Measurements from ENCODE around the gene TCFL5.

TCFL5 gene

DNA sequence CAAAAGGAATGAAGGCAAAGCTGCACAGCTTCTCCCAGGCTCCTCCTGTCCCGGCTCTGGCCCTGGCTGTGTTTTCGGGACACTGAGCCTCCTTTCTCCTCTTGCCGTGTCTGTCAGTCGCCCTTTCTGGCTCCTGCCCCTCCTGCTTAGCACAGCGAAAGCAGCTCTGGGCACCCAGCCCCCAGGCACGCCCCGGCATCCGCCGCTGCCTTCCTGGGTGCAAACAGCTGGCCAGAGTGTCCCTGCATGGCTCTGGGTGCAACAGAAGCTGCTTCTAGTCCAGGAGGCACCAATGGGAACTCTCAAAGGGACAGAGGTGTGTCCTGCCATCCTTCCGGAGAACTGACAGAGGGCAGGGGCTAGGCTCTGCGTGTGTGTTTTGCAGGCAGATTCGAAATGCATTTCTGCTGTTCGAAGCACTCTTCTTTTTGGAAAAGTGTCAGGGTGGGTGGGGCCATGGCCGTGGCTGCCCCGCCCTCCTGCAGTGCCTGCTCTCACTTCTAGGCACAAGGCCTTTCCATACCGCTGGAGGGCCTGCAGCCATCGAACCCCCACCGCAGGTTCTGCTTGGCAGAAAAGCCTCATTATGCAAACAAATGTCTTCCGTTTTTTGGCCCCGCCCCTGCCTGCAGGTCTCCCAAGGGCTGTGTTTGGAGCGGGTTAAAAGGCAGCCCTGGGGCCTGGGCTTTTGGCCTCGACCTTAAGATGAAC, 29.3 kb downstream of the TCFL5 start:
- no peak for DNase-seq

DNA sequence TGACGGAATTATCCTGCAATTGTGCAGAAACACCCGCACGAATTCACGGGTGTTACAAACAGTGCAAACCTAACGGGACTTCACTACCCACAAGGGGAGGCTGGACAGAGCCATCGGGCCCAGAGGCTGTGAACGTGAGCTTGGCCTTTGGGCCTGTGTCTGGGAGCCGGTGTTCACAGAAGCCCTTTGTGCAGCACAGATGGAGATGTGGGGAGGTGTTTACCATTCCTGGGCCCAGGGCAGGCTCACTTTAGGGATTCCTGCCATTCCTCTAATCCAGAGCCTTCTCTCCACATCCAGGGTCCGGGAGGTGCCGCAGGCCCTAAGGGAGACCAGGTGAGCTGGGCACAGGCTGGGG, 29.8 kb downstream of the TCFL5 start:
- DNase-seq: no peak

DNA sequence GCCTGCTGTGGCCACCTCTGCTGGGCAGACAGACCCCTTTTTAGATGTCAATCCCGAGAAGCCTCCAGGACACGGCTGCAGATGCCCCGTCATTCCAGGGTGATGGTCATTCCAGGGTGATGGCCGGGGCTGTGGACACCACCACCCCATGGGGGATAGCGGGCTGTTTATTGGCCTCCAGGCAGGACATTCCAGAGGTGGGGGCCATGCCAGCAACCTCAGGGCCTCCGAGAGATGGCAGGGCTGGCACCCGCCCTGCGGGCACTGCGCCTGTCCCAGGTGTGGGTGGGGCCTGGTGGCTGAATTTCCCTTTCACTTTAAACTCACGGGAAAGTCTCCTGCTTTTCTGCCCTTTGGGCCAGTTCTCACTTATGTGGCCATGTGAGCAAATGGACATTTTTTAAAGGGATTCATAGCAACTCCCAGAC, 30.2 kb downstream of the TCFL5 start:
- no peak for DNase-seq

DNA sequence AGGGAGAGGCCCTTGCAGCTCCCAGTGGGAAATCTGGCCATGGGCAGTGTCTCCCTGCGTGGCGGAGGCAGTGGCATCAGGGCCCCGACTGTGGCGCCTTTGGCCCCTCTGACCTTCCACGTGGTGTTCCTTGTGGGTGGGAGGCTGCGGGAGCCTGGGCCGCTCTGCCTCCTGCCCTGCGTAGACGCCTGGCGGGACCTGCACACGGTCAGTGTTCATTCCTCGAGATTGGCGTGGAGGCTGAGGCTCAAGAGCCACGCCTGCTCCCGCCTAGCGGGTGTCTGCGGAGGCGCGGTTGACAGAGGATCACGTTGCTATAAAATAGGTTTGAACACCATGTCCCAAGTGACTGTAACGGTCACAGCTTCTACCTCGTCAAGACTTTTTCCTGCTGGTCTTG, 30.8 kb downstream of the TCFL5 start:
- DNase-seq: no peak

DNA sequence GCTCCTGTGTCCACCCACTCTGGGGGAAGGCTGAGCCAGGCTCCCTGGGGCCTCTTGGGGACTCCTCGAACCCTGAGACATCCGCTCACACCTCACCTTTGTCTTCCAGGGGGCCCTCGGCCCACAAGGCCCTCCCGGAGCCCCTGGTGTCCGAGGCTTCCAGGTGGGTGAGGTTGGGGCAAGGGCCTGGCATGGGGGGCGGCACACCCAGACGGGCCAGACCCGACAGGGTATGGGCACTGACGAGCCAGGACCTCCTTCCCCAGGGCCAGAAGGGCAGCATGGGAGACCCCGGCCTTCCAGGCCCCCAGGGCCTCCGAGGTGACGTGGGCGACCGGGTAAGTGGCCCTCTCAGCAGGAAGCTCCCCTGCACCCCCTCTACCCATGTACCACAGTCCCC, 31.4 kb downstream of the TCFL5 start:
- no peak for DNase-seq

DNA sequence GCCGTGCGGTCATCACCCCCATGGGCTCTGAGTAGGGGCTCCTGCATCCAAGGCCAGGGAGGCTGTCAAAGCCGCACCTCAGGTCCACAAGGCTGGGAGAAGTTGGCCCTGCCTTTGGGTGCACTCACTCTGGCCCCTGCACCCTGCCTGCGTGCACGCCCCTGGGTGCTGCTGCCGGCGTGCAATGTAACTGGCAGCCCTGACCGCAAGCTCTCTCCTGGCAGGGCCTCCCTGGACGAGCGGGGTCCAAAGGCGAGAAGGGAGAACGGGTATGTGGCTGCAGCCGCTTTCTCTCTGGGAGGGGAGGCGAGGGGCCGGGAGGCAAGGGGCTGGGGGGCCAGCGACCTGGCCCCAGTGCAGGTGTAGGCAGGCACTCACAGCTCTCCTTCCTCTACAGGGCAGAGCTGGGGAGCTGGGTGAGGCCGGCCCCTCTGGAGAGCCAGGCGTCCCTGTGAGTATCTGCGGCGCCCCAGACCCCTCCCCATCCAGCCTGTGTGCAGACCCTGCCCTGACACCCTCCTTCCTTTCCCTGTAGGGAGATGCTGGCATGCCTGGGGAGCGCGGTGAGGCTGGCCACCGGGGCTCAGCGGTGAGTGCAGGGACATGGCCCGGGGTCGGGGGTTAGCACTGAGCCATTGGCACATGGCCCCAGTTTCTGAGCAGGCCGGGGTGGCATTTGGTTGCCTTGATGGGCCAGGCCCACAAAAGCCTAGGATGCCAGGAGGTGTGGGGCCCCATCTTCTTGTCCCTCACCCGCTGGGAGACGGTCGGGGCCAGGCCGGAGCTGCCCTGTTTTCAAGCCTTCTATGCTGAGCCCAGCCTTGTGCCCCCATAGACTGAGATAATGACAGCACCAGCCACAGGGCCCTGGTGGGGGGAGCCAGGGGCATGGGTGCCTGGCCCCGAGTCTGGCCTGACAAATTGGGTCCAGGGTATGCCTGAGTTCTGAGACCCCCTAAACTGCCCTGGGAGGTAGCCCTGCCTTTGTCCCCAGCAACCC, 32.1 kb downstream of the TCFL5 start:
- DNase-seq: no peak

DNA sequence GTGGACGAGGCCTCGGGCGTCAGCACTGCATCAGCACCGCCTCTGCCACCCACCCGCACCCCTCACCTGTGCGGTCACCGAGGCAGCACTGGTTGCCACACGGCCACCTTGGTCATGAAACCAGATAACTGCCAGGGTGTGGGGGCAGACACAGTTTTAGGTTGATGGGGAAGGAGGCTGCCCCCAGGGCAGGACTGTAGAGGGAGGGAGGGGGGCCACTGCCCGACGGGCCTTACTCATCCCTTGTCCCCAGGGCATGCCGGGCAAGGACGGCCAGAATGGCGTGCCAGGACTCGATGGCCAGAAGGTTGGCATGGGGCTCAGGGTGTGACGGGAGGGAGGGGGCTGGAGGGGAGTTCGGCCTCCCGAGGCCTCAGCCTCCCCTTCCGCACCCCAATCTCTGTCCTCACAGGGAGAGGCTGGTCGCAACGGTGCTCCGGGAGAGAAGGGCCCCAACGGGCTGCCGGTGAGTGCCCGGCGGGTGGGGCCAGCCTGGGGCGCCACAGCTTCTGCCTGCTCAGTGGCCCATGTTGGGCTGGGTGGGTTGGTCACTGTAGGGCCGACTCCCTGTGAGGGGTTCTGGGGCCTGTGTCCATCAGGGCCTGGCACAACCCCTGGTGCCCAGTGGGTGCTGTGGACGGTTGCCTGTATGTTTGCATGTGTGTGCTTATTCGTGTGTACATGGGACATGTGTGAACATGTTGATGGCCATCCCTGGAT, 33.0 kb downstream of the TCFL5 start:
- no peak for DNase-seq

DNA sequence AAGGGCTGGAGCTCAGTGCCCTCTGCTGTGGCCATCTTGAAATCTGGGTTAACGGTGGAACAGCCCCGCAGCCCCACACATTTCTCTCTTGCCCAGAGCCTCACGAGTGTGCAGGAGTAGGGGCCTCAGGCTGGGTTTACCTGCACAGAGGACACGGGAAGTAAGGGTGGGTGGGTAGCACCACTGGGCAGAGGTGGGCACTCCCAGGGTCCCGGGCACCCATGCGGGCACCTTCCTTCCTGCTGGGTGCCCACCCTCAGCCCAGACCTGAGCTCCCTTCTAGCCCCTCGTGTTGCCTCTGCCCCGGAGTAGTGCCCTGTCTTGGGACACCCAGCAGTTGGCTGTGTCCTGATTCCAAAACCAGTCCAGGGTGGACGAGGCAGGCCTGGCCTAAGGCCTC, 33.6 kb downstream of the TCFL5 start:
- no peak for DNase-seq

DNA sequence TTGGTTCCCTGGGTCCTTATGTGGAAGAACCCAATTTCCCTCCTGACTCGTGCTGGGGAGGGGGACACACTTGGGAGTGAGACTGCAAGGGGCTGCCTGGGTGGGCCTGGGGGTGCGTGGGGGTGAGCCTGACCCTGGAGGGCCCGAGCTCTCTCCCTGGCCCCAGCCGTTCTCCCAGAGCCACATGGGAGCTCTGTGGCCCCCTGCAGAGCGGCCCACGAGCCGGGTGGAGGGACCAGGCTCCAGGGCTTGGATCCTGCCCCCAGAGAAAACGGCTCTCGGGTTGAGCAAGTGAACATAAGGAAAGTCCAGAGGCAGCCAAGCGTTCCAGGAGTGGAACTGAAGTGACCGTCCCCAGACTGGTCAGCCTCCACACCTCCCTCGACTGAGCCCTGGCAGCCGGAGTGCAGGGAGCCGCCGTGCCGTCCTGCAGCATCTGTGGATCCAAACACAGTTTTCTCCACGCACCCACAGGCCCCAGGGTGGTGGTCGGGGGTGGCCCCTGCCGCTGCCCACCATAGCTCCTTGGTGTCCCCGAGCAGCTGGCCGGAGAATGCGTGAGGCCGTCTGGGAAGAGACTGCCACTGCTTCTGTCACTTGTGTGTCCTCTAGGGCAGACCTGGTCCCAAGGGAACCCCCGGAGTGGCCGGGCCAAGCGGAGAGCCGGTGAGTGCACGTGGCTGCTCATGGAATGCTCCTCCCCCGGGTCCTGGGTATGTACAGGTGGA, 34.1 kb downstream of the TCFL5 start:
- no peak for DNase-seq

DNA sequence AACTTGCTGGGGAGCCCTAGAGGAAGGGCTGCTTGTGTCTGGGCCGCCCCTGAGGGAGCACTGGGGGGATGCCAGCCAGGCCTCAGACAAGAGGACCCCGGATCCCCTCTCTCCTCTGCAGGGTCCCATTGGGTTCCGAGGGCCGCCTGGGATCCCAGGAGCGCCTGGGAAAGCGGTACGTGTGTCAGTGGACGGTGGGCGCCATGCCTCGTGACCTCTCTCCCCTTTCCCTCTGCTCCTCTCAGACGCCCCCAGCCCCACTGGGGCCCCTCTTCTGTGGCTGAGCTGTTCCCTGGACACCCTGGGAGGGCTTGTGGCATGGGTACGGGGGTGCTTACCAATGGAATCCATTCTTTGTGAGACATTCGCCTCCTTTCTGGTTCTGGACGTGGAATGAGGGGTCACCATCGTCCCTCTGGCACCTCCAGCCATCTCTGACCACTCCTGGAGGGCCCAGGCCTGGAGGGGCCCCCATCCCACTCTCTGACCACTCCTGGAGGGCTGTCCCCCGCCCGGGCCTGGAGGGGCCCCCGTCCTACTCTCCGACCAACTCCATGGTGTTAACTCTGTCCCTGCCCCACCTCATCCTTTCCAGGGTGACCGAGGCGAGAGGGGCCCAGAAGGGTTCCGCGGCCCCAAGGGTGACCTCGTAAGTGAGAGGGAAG, 34.8 kb downstream of the TCFL5 start:
- DNase-seq: no peak

DNA sequence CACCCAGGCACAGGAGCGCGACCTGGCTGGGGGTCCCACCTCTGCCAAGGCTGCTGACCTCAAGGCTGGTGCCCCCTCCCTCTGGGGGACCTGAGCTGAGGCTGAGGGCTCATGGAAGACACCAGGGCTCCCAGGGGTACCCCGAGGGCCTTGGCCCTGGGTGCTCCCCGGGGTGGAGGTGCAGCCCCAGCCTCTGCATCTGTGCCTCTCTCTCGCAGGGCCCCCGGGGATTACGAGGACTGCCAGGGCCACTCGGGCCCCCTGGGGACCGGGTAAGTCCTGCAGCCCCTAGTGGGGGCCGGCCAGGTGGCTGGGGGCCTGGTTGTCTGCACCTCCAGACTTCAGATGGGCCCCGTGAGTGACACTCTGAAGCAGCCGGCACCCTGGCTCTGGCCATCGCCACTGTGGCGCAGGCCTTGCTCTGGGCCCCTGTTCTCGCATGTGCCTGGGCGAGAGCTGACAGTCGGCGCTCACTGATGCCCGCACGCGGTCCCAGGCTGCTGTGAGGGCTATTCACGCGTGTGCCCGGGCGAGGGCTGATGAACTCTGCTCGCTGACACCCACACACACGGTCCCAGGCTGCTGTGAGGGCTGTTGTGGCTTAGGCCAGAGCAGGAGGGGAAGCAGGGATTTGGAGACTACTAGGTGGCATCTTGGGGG, 35.5 kb downstream of the TCFL5 start:
- no peak for DNase-seq

DNA sequence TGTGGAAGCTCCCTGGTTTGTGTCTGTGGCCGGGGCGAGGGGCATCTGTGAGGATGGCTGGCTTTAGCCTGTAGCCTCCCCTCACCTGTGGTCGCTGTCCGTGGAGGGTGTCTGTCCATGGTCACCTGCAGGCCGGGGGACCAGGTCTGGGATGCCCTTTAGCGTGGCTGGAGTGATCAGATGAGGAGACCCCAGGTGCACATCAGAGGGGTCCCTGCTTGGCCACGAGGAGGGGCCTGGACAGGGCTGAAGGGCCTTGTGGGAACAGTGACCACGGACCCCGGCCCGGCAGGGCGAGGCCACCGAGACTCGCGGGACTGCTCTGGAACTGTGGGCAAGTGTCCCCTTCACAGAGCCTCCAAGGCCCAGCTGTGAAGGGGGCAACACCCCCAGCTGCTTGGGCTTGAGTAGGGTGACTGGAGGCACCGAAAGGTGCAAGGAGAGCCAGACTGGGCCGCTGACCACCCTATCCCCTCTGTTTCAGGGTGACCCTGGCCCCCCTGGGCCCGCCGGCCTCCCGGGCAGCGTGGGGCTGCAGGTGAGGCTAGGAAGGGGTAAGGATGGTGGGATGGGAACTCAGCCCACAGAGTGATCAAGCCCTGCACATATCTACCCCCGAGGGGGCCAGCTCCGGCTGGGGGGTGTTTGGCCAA, 36.2 kb downstream of the TCFL5 start:
- DNase-seq: no peak

DNA sequence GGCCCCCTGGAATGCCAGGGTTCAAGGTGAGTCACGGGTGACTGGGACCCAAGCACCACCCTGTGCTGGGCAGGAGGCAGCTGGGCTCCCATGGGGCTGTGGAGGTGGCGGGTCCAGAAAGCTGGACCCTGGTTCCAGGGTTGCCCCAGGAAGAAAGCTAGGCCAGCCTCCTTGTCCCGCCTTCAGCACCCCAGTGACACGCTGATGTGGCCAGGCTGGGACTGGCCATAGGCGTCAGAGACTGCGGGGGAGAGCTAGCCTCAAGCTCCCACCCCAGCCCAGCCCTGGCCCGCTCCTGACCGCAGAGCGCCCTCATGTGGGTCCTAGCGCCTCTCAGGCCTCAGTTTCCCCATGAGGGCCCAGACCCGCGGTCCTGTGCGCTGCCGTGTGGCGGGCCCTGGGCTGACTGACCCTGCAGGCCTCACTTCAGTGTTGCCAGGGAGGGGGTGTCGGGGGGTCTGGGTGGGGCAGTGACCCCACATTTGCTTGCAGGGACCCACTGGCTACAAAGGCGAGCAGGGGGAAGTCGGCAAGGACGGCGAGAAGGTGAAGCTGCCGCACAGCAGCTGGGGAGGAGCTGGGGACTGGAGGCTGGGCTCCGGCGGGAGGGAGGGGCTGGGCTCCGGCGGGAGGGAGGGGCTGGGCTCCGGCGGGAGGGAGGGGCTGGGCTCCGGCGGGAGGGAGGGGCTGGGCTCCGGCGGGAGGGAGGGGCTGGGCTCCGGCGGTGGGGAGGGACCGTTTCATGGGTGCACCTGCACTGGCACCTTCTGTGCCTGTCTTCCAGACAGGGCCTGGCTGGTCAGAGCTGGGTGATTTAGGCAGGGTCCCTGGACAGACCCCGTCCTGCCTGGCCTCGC, 36.9 kb downstream of the TCFL5 start:
- no peak for DNase-seq

DNA sequence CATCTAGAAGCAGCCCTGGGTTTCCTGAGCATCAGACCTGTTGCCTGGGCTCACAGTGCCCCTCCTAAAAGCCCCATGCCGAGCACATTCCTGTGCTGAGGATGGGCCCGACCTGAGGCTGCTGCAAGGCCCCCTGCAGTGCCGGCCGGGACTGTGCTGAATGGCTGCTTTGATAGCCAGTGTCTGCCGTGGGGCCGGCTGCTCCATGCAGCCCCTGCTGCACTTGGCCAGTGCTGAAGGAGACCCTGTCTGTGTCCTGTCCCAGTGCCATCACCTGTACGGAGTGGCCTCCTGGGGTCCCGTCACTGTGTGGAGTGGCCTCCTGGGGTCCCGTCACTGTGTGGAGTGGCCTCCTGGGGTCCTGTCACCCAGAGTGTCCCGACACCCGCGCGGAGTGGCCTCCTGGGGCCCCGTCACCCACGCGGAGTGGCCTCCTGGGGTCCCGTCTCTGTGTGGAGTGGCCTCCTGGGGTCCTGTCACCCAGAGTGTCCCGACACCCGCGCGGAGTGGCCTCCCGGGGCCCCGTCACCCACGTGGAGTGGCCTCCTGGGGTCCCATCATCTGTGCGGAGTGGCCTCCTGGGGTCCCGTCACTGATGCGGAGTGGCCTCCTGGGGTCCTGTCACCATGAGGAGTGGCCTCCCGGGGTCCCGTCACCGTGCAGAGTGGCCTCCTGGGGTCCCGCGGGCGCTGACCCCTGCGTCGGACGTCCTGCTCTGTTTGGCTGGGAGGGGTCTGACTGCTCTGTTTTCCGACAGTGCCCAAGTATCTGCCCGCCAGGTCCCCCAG, 37.7 kb downstream of the TCFL5 start:
- no peak for DNase-seq

DNA sequence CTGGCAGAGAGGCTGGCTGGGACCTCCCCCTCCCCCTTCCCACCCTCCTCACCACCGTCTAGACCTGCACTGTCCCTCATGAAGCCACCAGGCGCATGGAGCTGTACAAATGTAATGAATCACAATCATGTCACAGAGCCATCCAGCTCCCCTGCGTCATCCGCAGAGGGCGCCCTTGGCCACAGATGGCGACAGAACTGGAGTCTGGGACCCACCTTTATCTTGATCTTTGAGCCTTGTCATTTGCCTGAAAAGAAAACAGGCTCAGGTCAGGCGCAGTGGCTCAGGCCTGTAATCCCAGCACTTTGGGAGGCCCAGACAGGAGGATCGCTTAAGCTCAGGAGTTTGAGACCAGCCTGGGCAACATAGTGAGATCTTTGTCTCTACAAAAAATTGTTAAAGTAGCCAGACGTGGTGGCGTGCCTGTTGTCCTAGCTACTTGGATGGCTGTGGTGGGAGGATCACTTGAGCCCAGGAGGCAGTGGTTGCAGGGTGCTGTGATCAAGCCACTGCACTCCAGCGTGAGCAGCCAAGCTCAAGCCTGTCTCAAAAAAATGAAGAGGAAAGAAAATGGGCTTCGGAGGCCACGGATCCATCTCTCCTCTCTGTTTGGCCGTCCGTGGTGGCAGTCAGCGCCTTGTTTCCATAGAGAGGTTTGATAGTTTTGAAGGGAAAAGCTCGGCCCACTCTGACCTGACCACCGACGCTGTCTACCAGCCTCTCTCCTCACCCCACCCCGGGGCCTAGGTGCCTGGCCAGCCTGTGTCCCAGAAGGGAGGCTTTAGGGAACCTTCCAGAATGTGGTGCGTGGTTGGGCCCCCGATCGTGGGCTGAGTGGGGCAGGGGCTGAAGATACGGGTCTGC, 38.6 kb downstream of the TCFL5 start:
- DNase-seq: no peak

DNA sequence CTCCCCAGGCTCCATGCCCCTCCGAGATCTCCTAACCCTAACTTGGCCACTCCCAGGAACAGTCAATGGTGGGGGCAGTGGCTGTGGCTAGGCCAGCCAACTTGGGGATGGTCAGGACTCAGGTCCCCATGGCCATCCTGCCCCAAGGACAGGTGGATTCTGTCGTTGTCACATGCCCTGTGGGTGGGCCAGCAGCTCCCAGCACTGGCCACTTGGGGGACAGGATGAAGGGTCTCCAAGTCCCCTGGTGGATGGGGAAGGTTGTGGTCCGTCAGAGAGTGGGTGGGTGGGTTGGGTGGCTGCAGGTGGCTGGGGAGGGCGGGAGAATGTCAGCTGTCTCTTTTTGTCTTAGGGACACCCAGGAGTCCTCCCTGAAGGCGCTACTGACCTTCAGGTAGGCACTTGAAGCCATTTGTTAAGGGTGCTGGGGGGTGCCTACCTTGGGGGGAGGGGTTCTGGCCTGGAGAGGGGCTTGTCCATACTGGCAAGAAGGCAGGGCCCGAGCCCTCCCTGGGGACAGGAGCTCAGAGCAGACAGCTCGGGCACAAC, 39.3 kb downstream of the TCFL5 start:
- DNase-seq: no peak

DNA sequence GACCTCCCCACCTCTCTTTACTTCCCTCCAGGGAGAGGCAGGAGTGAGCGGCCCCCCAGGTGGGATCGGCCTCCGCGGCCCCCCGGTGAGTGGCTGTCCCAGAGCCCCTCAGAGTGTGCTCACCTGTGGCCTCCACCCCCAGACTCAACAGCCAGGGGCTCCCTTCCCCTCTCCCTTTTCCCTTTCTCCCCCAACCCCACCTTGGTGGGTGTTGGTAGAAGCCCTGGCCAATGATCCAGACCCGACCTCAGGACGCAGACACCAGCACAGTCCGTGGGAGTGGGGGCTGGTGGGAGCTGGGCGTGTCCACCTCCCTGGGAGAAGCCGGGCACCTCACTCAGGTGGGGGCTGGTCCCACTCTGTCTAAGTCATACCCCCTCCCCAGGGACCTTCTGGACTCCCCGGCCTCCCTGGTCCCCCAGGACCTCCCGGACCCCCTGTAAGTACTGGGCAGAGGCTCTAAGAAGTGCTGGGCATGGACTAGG, 39.9 kb downstream of the TCFL5 start:
- no peak for DNase-seq

Data from cortex of kidney (tissue), 1 donor.